Gastroesophageal sphincter (tissue), 4 donors: ENCODE measurements around the gene SELENOW. TPM values are rescaled to one million over a fixed set of nuclear protein-coding genes. Genes with fewer than 3 reads are reported as not detected.

Experiments used
- ATAC-seq: fragments of 150-250 bp; one replicate; pipeline ENCODE4 v1.9.1; 2016; ENCODE audit warnings: mild to moderate bottlenecking, moderate library complexity
- H3K27ac ChIP-seq, 4 donors: fragments of 200-600 bp; sonication (generic) in 3 of 4; 1 replicate in 3 of 4; 2 replicates in 1 of 4; pipeline ENCODE4 v1.5.1; 2016 to 2019
- H3K27me3 ChIP-seq: fragments of 200-600 bp; sonication (generic); one replicate; pipeline ENCODE4 v1.5.1; 2019
- H3K36me3 ChIP-seq, 2 donors: fragments of 200-600 bp; sonication (generic); one replicate each; pipeline ENCODE4 v1.5.1; 2019; ENCODE audit warnings: control low read depth in 1 of 2
- H3K4me1 ChIP-seq, 3 donors: fragments of 200-600 bp; sonication (generic); 1 replicate in 2 of 3; 2 replicates in 1 of 3; pipeline ENCODE4 v1.5.1; 2016 to 2019; ENCODE audit warnings: control low read depth in 2 of 3
- H3K4me3 ChIP-seq, 2 donors: fragments of 200-600 bp; sonication (generic); one replicate each; pipeline ENCODE4 v1.5.1; 2019; ENCODE audit warnings: mild to moderate bottlenecking in 1 of 2, moderate library complexity in 1 of 2
- H3K9me3 ChIP-seq, 3 donors: fragments of 200-600 bp; sonication (generic); one replicate each; pipeline ENCODE4 v1.5.1; 2017 to 2019; ENCODE audit warnings: control low read depth in 2 of 3
- CTCF ChIP-seq, 4 experiments: fragments of 200-600 bp in 2 of 4; fragments of 450-650 bp in 2 of 4; sonication (generic) in 1 of 4; IDR thresholded peaks; one replicate each; pipeline ENCODE4 v1.5.1; 2017 to 2019; ENCODE audit warnings: antibody characterized with exemption in 4 of 4, mild to moderate bottlenecking in 2 of 4, moderate library complexity in 2 of 4
- EP300 ChIP-seq: sonication (generic); formaldehyde crosslinking; IDR thresholded peaks from one replicate; pipeline ENCODE4 v1.6.1; 2017; ENCODE audit warnings: antibody characterized with exemption, mild to moderate bottlenecking
- POLR2A ChIP-seq, 2 donors: fragments of 450-650 bp; IDR thresholded peaks; one replicate each; pipeline ENCODE4 v1.6.1; 2017; ENCODE audit warnings: antibody characterized with exemption in 2 of 2, mild to moderate bottlenecking in 2 of 2, moderate library complexity in 1 of 2
- POLR2AphosphoS5 ChIP-seq: sonication (generic); formaldehyde crosslinking; IDR thresholded peaks from one replicate; pipeline ENCODE4 v1.6.1; 2017; ENCODE audit warnings: antibody characterized with exemption
- WGBS, 2 donors: methylation state at CpG; one replicate each; pipeline ENCODE4 v1.1.5; 2018; ENCODE audit warnings: low coverage in 1 of 2; 5-methylcytosine and 5-hydroxymethylcytosine counted together
- total RNA-seq, 4 donors: library from RNA; depleted of rRNA; stranded (reverse); fragments of >200 nt; gene quantifications; one replicate each; pipeline ENCODE4 v1.1.0, GENCODE V29; 2016

SELENOW gene
- total RNA-seq, 4 donors from 2014 or later, result 1,196 to 1,646 (median 1,370) TPM

- Histone ChIP-seq H3K27me3 (peaks cover 59% of the 10 kb centered on the region), H3K4me3 (no peak overlapping the region), H3K4me1 (no peaks in the 10 kb centered on the region), H3K9me3 (no peaks in the 10 kb centered on the region), H3K36me3 (no peaks in the 10 kb centered on the region), H3K27ac (no peak overlapping the region)
- WGBS, 2 donors, result 0 to 16% methylated on average over 1 to 9 of the region's 10 CpGs
- TF ChIP-seq EP300, result no peak
- TF ChIP-seq CTCF (IDR thresholded peaks at IDR 0.05), result no peak
- TF ChIP-seq POLR2AphosphoS5, result no peak
- TF ChIP-seq POLR2A (IDR thresholded peaks at IDR 0.05), result no peak
- no peak for ATAC-seq
Measured at GRCh38 chr19:47819858-47820257, 41.4 kb downstream of the SELENOW start.

DNA sequence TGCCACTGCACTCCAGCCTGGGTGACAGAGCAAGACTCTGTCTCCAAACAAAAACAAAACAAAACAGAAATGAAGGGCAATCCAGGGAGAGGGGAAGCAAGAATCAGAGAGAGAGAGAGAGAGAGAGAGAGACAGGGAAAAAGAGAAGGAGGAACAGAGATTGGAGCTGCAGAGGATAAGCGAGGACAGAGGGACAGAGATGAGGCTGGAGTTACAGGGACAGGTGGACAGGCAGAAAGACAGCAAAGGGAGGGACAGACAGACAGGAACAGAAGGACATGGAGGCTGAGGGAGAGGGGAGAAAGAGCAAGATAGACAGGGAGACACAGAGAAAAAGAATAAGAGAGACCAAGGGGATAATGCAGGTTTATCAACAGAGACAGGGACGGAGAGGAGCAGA is 41.9 kb downstream of the SELENOW start:
- Histone ChIP-seq H3K36me3 (no peaks in the 10 kb centered on the region), H3K4me3 (no peak overlapping the region), H3K27ac (no peak overlapping the region), H3K27me3 (peaks cover 59% of the 10 kb centered on the region), H3K9me3 (no peaks in the 10 kb centered on the region), H3K4me1 (no peaks in the 10 kb centered on the region)
- ATAC-seq, result no peak
- WGBS, 2 donors, result 51% methylated on average over 2 of the region's 2 CpGs; no CpG with 5 or more reads in 1 of the 2 donors
- TF ChIP-seq POLR2A (IDR thresholded peaks at IDR 0.05) (no peak), EP300 (no peak), POLR2AphosphoS5 (no peak), CTCF (IDR thresholded peaks at IDR 0.05) (no peak)

DNA sequence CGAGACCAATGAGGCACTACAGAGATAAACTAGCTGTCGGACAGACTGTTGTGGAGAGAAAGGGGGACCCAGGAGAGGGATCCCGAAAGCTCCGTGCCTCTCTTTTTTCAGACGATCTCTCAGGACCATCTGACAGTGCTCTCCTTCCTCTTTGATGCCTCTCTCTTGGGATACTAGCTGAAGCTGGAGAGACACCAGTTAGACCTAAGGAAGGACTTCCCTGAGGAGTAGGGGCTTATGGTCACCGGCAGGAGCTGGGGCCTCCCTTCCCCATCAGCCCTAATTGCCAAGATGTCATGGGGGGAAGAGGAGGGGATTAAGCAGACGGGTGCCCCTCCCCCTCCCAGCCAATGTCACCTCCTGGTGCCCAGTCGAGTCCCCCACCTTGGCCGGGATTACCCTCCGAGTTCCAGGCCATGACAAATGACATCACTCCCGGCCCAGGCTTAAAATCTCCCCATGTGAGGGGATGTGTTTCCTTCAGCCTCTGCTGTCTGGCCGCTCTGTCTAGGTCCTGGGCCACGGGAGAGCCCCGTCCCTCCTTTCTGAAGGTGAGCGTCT is 43.0 kb downstream of the SELENOW start, which contains the start of gene CRX:
Gene CRX, plus strand, starts transcription at position 478 of the 561 bp plus-strand sequence. CDS start 12,507 bp downstream, outside the sequence.
- H3K36me3 ChIP-seq, result no peaks in the 10 kb centered on the region
- 42 to 65% methylated on average over 6 to 10 of the region's 15 CpGs for WGBS, 2 donors

DNA sequence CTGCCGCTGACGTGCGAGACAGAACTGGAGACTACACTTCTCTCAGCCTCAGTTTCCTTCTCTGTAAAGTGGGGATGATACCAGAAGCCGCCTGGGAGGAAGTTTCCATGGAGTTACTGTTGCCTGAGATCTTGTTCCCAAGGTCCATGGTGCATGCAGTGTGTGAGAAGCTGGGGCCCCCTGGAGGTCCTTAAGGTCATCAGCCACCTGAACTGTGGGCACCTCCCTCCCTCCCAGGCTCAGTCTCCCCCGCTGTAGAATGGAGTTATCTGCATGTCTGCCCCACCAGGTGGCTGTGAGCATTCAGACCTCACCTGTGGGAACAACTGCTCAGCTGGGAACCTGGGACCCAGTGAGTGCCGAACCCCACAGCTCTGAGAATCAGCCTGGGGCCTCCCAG is 45.9 kb downstream of the SELENOW start:
- peaks cover 43% of the 10 kb centered on the region for H3K27me3 ChIP-seq
- H3K4me3 ChIP-seq, result no peak overlapping the region
- peaks cover 0 to 5% (median 0%) of the 10 kb centered on the region in 3 donors for H3K9me3 ChIP-seq
- no peaks in the 10 kb centered on the region for H3K4me1 ChIP-seq
- H3K27ac ChIP-seq, result no peak overlapping the region
- no CpG with 5 or more reads among the region's 6 CpGs for WGBS, 2 donors
- no peak for TF ChIP-seq POLR2AphosphoS5
- TF ChIP-seq EP300, result no peak
- no peak for TF ChIP-seq POLR2A (IDR thresholded peaks at IDR 0.05)
- no peak for TF ChIP-seq CTCF (IDR thresholded peaks at IDR 0.05)
- no peaks in the 10 kb centered on the region for H3K36me3 ChIP-seq
- ATAC-seq, result no peak

More for the DNA sequence above, 43.0 kb downstream of the SELENOW start, which contains the start of gene CRX:
- Histone ChIP-seq H3K4me1 (no peaks in the 10 kb centered on the region), H3K9me3 (peaks cover 0 to under 1% (median 0%) of the 10 kb centered on the region in 3 donors), H3K4me3 (no peak within 1 kb of the TSS), H3K27ac (no peak within 1 kb of the TSS), H3K27me3 (peaks cover 59% of the 10 kb centered on the region)
- TF ChIP-seq POLR2A (IDR thresholded peaks at IDR 0.05), result no peak
- TF ChIP-seq POLR2AphosphoS5, result no peak
- TF ChIP-seq CTCF (IDR thresholded peaks at IDR 0.05), result no peak
- TF ChIP-seq EP300, result no peak
- ATAC-seq, result no peak

GRCh38 chr19:47826800-47827199 is 48.3 kb downstream of the SELENOW start:
- peaks cover 37% of the 10 kb centered on the region for H3K27me3 ChIP-seq
- ATAC-seq, result no peak
- peaks cover 0 to 5% (median 0%) of the 10 kb centered on the region in 3 donors for H3K9me3 ChIP-seq
- no peak overlapping the region for H3K27ac ChIP-seq
- no peaks in the 10 kb centered on the region for H3K36me3 ChIP-seq
- 78 to 79% methylated on average over 2 of the region's 6 CpGs for WGBS, 2 donors
- no peaks in the 10 kb centered on the region for H3K4me1 ChIP-seq
- no peak overlapping the region for H3K4me3 ChIP-seq
- TF ChIP-seq EP300 (no peak), POLR2AphosphoS5 (no peak), CTCF (IDR thresholded peaks at IDR 0.05) (no peak)
